K562 (cell line): Measurements from ENCODE around the gene LGI4. TPM values are rescaled to one million over a fixed set of nuclear protein-coding genes. Genes with fewer than 3 reads are reported as not detected.

ENCODE experiments used
- BCL6 ChIP-seq: fragments of 250-450 bp; sonication (Bioruptor Pico); IDR thresholded peaks from 2 replicates; pipeline ENCODE4 v1.4.0; 2020
- E2F3 ChIP-seq: fragments of 250-450 bp; sonication (Bioruptor Pico); IDR thresholded peaks from 2 replicates; pipeline ENCODE4 v1.4.0; 2020; ENCODE audit warnings: mild to moderate bottlenecking
- EP300 ChIP-seq: IDR thresholded peaks from 2 replicates; pipeline ENCODE4 v1.6.1; 2012; ENCODE audit warnings: low read length, improper control_type of control experiment
- KLF16 ChIP-seq: IDR thresholded peaks from 2 replicates; pipeline ENCODE4 v1.6.1; 2016; ENCODE audit warnings: antibody characterized with exemption
- MTA3 ChIP-seq: fragments of 450-650 bp; formaldehyde crosslinking; IDR thresholded peaks from 2 replicates; pipeline ENCODE4 v1.6.1; 2017; ENCODE audit warnings: mild to moderate bottlenecking, borderline replicate concordance
- RBM39 ChIP-seq: fragments of 200-400 bp; formaldehyde crosslinking; optimal IDR thresholded peaks from 2 replicates; pipeline ENCODE3; 2018; ENCODE audit warnings: low read depth, low read length
- ZEB2 ChIP-seq: fragments of 450-650 bp; IDR thresholded peaks from 2 replicates; pipeline ENCODE4 v1.6.1; 2016
- ZNF324 ChIP-seq: fragments of 250-450 bp; sonication (Bioruptor Pico); IDR thresholded peaks from 2 replicates; pipeline ENCODE4 v1.4.0; 2020; ENCODE audit warnings: mild to moderate bottlenecking
- ZNF668 ChIP-seq: fragments of 250-450 bp; sonication (Bioruptor Pico); IDR thresholded peaks from 2 replicates; pipeline ENCODE4 v1.8.0; 2022; ENCODE audit warnings: mild to moderate bottlenecking, inconsistent platforms
- polyA plus RNA-seq, 8 experiments: library from polyadenylated mRNA; depleted of rRNA in 4 of 8; stranded (reverse) in 5 of 8; unstranded in 3 of 8; fragments of >200 nt; fragmentation: Nextera tagmentation in 2 of 8; fragmentation: Illumina TruSeq in 1 of 8; extraction: Ambion mirVana in 2 of 8; extraction: Trizol in 1 of 8; gene quantifications; 2 replicates each; pipeline versions ENCODE4 v1.2.1 to v1.2.3, GENCODE V29; 2011 to 2014; ENCODE audit warnings: inconsistent platforms in 1 of 8, missing spikeins in 1 of 8
- total RNA-seq, 7 experiments: library from RNA; depleted of rRNA in 6 of 7; stranded (reverse); fragments of >200 nt in 6 of 7; fragmentation: Illumina TruSeq in 2 of 7; extraction: Trizol in 2 of 7; gene quantifications; 2 replicates each; pipeline versions ENCODE4 v1.2.1 to v1.2.3, GENCODE V29; 2011 to 2021; ENCODE audit warnings: low replicate concordance in 1 of 7
- TF ChIP-seq, protein P1 (sequence below), 2 experiments: fragments of 450-650 bp; IDR thresholded peaks; 2 replicates each; pipeline ENCODE4 v1.6.1; 2016; ENCODE audit warnings: mild to moderate bottlenecking in 2 of 2, borderline replicate concordance in 1 of 2, low read depth in 1 of 2, moderate library complexity in 1 of 2
- TF ChIP-seq, protein P2 (sequence below), 2 experiments: fragments of 450-650 bp in 1 of 2; sonication (generic) in 1 of 2; formaldehyde crosslinking in 1 of 2; IDR thresholded peaks in 1 of 2; conservative IDR thresholded peaks in 1 of 2; 2 replicates each; pipeline versions ENCODE4 v1.6.1 to v1.8.1; 2016 to 2023; ENCODE audit warnings: mild to moderate bottlenecking in 2 of 2, moderate library complexity in 2 of 2, inconsistent platforms in 1 of 2, missing genetic modification reagents in 1 of 2
- TF ChIP-seq, protein P3 (sequence below): sonication (generic); formaldehyde crosslinking; IDR thresholded peaks from 2 replicates; pipeline ENCODE4 v1.8.0; 2022; ENCODE audit warnings: mild to moderate bottlenecking, missing genetic modification reagents
- TF ChIP-seq, protein P4 (sequence below): IDR thresholded peaks from 2 replicates; pipeline ENCODE4 v1.6.1; 2011; ENCODE audit warnings: borderline replicate concordance, low read depth, mild to moderate bottlenecking, moderate library complexity, low read length; ENCODE audit not compliant: insufficient read depth, poor library complexity, severe bottlenecking

The LGI4 gene
- total and polyA plus RNA-seq, 9 of the 15 experiments (the other 6 are each of a cell fraction or from before 2014, with no cell fraction given): 0.14 to 0.30 (median 0.24) TPM; not detected in 4

DNA sequence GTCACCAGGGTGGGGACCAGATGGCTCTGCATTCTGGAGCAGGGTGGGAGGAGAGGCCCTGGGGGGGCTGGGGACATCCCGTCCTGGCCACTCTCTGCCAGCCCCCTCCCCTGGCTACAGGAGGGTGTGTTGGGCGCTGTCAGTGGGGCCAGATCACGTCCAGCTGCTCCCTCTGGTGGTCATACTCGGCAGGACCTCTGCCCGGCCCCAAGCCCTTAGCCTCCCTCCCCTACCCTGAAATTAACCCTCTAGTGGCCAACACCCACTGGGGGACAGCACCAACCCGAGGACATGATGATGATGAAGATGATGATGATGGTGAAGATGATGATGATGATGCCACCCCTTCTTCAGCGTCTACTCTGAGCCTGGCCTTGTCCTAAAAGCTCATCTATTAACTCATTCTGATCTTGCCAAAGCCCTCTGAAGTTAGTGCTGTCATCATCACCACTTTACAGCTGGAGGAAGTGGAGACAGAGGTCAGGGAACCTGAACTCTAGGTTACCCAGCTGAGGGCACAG, 590 bp upstream of the LGI4 start (continued):
- TF ChIP-seq, protein P1, sequence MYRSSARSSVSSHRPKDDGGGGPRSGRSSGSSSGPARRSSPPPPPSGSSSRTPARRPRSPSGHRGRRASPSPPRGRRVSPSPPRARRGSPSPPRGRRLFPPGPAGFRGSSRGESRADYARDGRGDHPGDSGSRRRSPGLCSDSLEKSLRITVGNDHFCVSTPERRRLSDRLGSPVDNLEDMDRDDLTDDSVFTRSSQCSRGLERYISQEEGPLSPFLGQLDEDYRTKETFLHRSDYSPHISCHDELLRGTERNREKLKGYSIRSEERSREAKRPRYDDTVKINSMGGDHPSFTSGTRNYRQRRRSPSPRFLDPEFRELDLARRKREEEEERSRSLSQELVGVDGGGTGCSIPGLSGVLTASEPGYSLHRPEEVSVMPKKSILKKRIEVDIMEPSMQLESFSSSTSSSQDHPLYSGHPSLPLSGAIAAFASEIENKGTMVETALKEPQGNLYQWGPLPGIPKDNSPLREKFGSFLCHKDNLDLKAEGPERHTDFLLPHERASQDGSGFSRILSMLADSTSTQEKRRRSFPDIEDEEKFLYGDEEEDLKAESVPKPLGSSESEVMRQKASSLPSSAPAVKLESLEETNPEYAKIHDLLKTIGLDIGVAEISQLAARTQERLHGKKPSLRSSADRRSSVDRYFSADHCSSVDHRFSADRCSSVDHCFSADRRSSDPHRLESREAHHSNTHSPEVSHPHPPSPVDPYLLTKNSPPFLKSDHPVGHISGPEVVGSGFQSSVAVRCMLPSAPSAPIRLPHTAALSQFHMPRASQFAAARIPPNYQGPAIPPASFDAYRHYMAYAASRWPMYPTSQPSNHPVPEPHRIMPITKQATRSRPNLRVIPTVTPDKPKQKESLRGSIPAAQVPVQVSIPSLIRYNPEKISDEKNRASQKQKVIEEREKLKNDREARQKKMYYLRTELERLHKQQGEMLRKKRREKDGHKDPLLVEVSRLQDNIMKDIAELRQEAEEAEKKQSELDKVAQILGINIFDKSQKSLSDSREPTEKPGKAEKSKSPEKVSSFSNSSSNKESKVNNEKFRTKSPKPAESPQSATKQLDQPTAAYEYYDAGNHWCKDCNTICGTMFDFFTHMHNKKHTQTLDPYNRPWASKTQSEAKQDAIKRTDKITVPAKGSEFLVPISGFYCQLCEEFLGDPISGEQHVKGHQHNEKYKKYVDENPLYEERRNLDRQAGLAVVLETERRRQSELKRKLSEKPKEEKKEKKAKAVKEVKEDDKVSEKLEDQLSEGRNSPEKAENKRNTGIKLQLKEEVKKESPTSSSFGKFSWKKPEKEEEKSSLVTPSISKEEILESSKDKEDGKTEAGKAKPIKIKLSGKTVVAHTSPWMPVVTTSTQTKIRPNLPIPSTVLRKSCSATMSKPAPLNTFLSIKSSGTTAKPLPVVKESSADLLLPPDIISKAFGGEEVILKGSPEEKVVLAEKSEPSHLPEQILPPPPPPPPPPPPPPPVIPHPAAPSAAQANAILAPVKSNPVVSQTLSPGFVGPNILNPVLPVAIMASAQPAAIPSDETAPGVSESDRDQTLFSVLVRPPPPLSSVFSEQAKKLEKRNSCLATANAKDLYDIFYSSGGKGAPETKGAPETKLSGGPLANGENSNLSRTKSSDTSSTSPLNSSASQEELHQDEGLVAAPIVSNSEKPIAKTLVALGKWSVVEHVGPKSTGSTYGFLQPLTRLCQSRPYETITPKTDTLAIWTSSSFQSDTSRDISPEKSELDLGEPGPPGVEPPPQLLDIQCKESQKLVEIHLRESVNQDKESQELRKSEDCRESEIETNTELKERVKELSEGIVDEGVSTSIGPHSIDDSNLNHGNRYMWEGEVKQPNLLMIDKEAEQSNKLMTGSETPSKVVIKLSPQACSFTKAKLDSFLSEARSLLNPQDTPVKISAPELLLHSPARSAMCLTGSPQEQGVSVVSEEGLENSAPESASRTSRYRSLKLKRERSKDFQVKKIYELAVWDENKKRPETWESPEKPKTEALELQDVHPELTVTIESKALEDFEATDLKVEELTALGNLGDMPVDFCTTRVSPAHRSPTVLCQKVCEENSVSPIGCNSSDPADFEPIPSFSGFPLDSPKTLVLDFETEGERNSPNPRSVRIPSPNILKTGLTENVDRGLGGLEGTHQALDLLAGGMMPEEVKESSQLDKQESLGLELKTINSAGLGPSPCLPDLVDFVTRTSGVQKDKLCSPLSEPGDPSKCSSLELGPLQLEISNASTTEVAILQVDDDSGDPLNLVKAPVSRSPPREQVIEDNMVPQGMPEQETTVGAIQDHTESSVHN (IDR thresholded peaks at IDR 0.05; ENCODE audit: borderline replicate concordance in 1 of 2, low read depth in 1 of 2): peak in 1 of 2 experiments; percentile 51; a peak in 1 of 4 replicates
- TF ChIP-seq ZEB2: no peak
- no peak for TF ChIP-seq ZNF668
- TF ChIP-seq, protein P2, sequence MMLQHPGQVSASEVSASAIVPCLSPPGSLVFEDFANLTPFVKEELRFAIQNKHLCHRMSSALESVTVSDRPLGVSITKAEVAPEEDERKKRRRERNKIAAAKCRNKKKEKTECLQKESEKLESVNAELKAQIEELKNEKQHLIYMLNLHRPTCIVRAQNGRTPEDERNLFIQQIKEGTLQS (IDR thresholded peaks at IDR 0.05): peak; percentile 56
- TF ChIP-seq, protein P2 (CRISPR knock-in tag; conservative IDR thresholded peaks at IDR 0.05): no peak
- no peak for TF ChIP-seq BCL6 (CRISPR knock-in tag)
- no peak for TF ChIP-seq RBM39
- TF ChIP-seq, protein P3, sequence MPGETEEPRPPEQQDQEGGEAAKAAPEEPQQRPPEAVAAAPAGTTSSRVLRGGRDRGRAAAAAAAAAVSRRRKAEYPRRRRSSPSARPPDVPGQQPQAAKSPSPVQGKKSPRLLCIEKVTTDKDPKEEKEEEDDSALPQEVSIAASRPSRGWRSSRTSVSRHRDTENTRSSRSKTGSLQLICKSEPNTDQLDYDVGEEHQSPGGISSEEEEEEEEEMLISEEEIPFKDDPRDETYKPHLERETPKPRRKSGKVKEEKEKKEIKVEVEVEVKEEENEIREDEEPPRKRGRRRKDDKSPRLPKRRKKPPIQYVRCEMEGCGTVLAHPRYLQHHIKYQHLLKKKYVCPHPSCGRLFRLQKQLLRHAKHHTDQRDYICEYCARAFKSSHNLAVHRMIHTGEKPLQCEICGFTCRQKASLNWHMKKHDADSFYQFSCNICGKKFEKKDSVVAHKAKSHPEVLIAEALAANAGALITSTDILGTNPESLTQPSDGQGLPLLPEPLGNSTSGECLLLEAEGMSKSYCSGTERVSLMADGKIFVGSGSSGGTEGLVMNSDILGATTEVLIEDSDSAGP (CRISPR knock-in tag): no peak
- no peak for TF ChIP-seq E2F3 (CRISPR knock-in tag)
- no peak for TF ChIP-seq EP300
- TF ChIP-seq, protein P4, sequence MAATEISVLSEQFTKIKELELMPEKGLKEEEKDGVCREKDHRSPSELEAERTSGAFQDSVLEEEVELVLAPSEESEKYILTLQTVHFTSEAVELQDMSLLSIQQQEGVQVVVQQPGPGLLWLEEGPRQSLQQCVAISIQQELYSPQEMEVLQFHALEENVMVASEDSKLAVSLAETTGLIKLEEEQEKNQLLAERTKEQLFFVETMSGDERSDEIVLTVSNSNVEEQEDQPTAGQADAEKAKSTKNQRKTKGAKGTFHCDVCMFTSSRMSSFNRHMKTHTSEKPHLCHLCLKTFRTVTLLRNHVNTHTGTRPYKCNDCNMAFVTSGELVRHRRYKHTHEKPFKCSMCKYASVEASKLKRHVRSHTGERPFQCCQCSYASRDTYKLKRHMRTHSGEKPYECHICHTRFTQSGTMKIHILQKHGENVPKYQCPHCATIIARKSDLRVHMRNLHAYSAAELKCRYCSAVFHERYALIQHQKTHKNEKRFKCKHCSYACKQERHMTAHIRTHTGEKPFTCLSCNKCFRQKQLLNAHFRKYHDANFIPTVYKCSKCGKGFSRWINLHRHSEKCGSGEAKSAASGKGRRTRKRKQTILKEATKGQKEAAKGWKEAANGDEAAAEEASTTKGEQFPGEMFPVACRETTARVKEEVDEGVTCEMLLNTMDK: peak; percentile 31
- TF ChIP-seq MTA3: peak; percentile 78
- TF ChIP-seq ZNF324 (CRISPR knock-in tag): no peak
- peak; percentile 25; the same call in 1 of the 2 replicates for TF ChIP-seq KLF16
